HepG2 (cell line): ENCODE results near the gene TBX10. TPM values are rescaled to one million over a fixed set of nuclear protein-coding genes. Genes with fewer than 3 reads are reported as not detected.

Experiments used
- ARNT2 ChIP-seq: sonication (generic); formaldehyde crosslinking; IDR thresholded peaks from 2 replicates; pipeline ENCODE4 v1.8.0; 2022; ENCODE audit warnings: mild to moderate bottlenecking, low read depth, missing genetic modification reagents, moderate library complexity
- CENPT ChIP-seq: sonication (generic); formaldehyde crosslinking; IDR thresholded peaks from 2 replicates; pipeline ENCODE4 v1.8.0; 2022; ENCODE audit warnings: low read depth, mild to moderate bottlenecking, moderate library complexity, missing genetic modification reagents
- FOXO1 ChIP-seq: sonication (generic); formaldehyde crosslinking; IDR thresholded peaks from 2 replicates; pipeline ENCODE4 v1.4.0; 2020; ENCODE audit warnings: missing genetic modification reagents
- NCOA1 ChIP-seq: sonication (generic); formaldehyde crosslinking; IDR thresholded peaks from 2 replicates; pipeline ENCODE4 v1.9.0; 2021; ENCODE audit warnings: missing genetic modification reagents
- ZIK1 ChIP-seq: sonication (generic); formaldehyde crosslinking; IDR thresholded peaks from 2 replicates; pipeline ENCODE4 v1.5.0; 2020; ENCODE audit warnings: mild to moderate bottlenecking, low read depth, missing genetic modification reagents, borderline replicate concordance
- ZNF263 ChIP-seq: sonication (generic); formaldehyde crosslinking; IDR thresholded peaks from 2 replicates; pipeline ENCODE4 v1.4.0; 2020; ENCODE audit warnings: missing genetic modification reagents
- ZNF567 ChIP-seq: sonication (generic); formaldehyde crosslinking; IDR thresholded peaks from 2 replicates; pipeline ENCODE4 v1.8.1; 2023; ENCODE audit warnings: mild to moderate bottlenecking, missing genetic modification reagents, borderline replicate concordance
- ZNF850 ChIP-seq: sonication (generic); formaldehyde crosslinking; conservative IDR thresholded peaks from 2 replicates; pipeline ENCODE4 v1.9.0; 2021; ENCODE audit warnings: mild to moderate bottlenecking, missing genetic modification reagents
- polyA plus RNA-seq, 8 experiments: library from polyadenylated mRNA; depleted of rRNA in 3 of 8; stranded (reverse) in 7 of 8; unstranded in 1 of 8; fragments of >200 nt; fragmentation: Illumina TruSeq in 4 of 8; extraction: Trizol in 4 of 8; gene quantifications; 2 replicates each; pipeline versions ENCODE4 v1.2.1 to v1.2.3, GENCODE V29; 2011 to 2016; ENCODE audit warnings: low read depth in 4 of 8, missing spikeins in 1 of 8, mixed read lengths in 1 of 8; ENCODE audit not compliant: insufficient read depth in 1 of 8
- total RNA-seq, 5 experiments: library from RNA; depleted of rRNA; stranded (reverse); fragments of >200 nt; fragmentation: Illumina TruSeq; extraction: Trizol; gene quantifications; 2 replicates each; pipeline ENCODE4 v1.2.3, GENCODE V29; 2016; ENCODE audit warnings: low read depth in 1 of 5
- TF ChIP-seq, protein P1 (sequence below): sonication (generic); formaldehyde crosslinking; IDR thresholded peaks from 2 replicates; pipeline ENCODE4 v1.9.0; 2021; ENCODE audit warnings: mild to moderate bottlenecking, missing genetic modification reagents
- TF ChIP-seq, protein P2 (sequence below): sonication (generic); formaldehyde crosslinking; IDR thresholded peaks from 2 replicates; pipeline ENCODE4 v1.4.0; 2020; ENCODE audit warnings: missing genetic modification reagents
- TF ChIP-seq, protein P3 (sequence below): sonication (generic); formaldehyde crosslinking; IDR thresholded peaks from 2 replicates; pipeline ENCODE4 v1.5.1; 2020; ENCODE audit warnings: missing genetic modification reagents, mild to moderate bottlenecking, borderline replicate concordance

The TBX10 gene
- total and polyA plus RNA-seq, 2 of the 13 experiments (the other 11 are each of a cell fraction or from before 2014, with no cell fraction given), result 0.27 to 1.7 TPM

DNA sequence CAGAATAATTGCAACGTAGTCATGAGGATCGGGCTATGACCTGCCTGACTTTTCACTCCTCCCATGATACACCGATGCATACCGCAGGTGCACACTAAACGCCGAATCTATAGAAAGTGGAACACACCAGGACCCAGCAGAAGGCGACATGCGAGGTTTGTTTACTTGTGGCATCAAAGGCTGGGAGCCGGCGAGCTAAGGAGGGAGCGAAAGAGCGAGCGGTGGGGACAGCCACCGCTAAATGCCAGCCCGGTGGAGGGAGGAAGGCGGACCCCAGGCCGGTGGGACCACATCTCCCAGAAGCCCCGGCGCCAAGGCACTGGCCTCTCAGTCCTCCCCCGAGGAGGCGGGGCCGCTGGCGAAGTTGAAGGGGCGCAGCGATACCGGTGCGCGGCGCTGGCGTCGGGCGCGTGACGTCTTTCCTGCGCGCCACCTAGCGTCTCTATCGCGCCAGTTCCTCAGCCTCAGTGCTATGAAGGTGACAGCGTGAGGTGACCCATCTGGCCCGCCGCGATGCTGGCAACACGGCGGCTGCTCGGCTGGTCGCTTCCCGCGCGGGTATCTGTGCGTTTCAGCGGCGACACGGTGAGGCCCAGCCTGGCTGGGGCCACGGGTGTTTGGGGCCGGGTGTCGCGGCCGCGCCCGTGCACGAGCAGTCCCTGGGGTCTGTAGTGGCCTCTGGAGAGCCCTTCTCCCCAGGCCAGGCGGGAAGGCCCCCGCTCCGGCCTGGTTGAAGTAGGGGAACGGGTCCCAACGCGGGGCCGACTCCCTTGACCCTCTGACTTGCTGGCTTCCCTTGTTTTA is 32.9 kb downstream of the TBX10 start, which contains the start of gene NDUFV1 (continued):
- TF ChIP-seq, protein P1, sequence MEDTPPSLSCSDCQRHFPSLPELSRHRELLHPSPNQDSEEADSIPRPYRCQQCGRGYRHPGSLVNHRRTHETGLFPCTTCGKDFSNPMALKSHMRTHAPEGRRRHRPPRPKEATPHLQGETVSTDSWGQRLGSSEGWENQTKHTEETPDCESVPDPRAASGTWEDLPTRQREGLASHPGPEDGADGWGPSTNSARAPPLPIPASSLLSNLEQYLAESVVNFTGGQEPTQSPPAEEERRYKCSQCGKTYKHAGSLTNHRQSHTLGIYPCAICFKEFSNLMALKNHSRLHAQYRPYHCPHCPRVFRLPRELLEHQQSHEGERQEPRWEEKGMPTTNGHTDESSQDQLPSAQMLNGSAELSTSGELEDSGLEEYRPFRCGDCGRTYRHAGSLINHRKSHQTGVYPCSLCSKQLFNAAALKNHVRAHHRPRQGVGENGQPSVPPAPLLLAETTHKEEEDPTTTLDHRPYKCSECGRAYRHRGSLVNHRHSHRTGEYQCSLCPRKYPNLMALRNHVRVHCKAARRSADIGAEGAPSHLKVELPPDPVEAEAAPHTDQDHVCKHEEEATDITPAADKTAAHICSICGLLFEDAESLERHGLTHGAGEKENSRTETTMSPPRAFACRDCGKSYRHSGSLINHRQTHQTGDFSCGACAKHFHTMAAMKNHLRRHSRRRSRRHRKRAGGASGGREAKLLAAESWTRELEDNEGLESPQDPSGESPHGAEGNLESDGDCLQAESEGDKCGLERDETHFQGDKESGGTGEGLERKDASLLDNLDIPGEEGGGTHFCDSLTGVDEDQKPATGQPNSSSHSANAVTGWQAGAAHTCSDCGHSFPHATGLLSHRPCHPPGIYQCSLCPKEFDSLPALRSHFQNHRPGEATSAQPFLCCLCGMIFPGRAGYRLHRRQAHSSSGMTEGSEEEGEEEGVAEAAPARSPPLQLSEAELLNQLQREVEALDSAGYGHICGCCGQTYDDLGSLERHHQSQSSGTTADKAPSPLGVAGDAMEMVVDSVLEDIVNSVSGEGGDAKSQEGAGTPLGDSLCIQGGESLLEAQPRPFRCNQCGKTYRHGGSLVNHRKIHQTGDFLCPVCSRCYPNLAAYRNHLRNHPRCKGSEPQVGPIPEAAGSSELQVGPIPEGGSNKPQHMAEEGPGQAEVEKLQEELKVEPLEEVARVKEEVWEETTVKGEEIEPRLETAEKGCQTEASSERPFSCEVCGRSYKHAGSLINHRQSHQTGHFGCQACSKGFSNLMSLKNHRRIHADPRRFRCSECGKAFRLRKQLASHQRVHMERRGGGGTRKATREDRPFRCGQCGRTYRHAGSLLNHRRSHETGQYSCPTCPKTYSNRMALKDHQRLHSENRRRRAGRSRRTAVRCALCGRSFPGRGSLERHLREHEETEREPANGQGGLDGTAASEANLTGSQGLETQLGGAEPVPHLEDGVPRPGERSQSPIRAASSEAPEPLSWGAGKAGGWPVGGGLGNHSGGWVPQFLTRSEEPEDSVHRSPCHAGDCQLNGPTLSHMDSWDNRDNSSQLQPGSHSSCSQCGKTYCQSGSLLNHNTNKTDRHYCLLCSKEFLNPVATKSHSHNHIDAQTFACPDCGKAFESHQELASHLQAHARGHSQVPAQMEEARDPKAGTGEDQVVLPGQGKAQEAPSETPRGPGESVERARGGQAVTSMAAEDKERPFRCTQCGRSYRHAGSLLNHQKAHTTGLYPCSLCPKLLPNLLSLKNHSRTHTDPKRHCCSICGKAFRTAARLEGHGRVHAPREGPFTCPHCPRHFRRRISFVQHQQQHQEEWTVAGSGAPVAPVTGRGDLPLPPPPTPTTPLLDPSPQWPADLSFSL (CRISPR knock-in tag), result no peak
- TF ChIP-seq ZNF567, result 0 out of 2 replicates have a peak, but pooled peaks have one; percentile 82
- peak; percentile 82; the same call in 1 of the 2 replicates for TF ChIP-seq CENPT (CRISPR knock-in tag)
- TF ChIP-seq, protein P2, sequence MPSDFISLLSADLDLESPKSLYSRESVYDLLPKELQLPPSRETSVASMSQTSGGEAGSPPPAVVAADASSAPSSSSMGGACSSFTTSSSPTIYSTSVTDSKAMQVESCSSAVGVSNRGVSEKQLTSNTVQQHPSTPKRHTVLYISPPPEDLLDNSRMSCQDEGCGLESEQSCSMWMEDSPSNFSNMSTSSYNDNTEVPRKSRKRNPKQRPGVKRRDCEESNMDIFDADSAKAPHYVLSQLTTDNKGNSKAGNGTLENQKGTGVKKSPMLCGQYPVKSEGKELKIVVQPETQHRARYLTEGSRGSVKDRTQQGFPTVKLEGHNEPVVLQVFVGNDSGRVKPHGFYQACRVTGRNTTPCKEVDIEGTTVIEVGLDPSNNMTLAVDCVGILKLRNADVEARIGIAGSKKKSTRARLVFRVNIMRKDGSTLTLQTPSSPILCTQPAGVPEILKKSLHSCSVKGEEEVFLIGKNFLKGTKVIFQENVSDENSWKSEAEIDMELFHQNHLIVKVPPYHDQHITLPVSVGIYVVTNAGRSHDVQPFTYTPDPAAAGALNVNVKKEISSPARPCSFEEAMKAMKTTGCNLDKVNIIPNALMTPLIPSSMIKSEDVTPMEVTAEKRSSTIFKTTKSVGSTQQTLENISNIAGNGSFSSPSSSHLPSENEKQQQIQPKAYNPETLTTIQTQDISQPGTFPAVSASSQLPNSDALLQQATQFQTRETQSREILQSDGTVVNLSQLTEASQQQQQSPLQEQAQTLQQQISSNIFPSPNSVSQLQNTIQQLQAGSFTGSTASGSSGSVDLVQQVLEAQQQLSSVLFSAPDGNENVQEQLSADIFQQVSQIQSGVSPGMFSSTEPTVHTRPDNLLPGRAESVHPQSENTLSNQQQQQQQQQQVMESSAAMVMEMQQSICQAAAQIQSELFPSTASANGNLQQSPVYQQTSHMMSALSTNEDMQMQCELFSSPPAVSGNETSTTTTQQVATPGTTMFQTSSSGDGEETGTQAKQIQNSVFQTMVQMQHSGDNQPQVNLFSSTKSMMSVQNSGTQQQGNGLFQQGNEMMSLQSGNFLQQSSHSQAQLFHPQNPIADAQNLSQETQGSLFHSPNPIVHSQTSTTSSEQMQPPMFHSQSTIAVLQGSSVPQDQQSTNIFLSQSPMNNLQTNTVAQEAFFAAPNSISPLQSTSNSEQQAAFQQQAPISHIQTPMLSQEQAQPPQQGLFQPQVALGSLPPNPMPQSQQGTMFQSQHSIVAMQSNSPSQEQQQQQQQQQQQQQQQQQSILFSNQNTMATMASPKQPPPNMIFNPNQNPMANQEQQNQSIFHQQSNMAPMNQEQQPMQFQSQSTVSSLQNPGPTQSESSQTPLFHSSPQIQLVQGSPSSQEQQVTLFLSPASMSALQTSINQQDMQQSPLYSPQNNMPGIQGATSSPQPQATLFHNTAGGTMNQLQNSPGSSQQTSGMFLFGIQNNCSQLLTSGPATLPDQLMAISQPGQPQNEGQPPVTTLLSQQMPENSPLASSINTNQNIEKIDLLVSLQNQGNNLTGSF (CRISPR knock-in tag), result peak; percentile 75; the same call in 1 of the 2 replicates
- TF ChIP-seq, protein P3, sequence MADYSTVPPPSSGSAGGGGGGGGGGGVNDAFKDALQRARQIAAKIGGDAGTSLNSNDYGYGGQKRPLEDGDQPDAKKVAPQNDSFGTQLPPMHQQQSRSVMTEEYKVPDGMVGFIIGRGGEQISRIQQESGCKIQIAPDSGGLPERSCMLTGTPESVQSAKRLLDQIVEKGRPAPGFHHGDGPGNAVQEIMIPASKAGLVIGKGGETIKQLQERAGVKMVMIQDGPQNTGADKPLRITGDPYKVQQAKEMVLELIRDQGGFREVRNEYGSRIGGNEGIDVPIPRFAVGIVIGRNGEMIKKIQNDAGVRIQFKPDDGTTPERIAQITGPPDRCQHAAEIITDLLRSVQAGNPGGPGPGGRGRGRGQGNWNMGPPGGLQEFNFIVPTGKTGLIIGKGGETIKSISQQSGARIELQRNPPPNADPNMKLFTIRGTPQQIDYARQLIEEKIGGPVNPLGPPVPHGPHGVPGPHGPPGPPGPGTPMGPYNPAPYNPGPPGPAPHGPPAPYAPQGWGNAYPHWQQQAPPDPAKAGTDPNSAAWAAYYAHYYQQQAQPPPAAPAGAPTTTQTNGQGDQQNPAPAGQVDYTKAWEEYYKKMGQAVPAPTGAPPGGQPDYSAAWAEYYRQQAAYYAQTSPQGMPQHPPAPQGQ, result no peak
- no peak for TF ChIP-seq ZNF850
- no peak for TF ChIP-seq NCOA1 (CRISPR knock-in tag)
- TF ChIP-seq ARNT2 (CRISPR knock-in tag), result peak; percentile 71; the same call in 1 of the 2 replicates
- TF ChIP-seq ZIK1 (CRISPR knock-in tag), result 0 out of 2 replicates have a peak, but pooled peaks have one; percentile 34
- 0 out of 2 replicates have a peak, but pooled peaks have one; percentile 34 for TF ChIP-seq FOXO1 (CRISPR knock-in tag)
- peak; percentile 92 for TF ChIP-seq ZNF263
